Pancreas (tissue), 10 donors: ENCODE results near the gene DPEP2NB. TPM values are rescaled to one million over a fixed set of nuclear protein-coding genes. Genes with fewer than 3 reads are reported as not detected.

Experiments
- ATAC-seq, 4 donors: fragments of 200-7000 bp; cut with Tn5 transposase; one replicate each; pipeline versions ENCODE4 v1.8.0 to v1.9.1; 2020; ENCODE audit warnings: mild to moderate bottlenecking in 4 of 4, moderate library complexity in 4 of 4
- DNase-seq, 6 donors: peaks; one replicate each; pipeline ENCODE4 v3.0.0-alpha.2; 2020
- FAIRE-seq: peaks from 2 replicates; lab custom pipeline; 2012; peaks lifted over from hg19 to GRCh38; lab: Jason Lieb, UNC
- H3K27ac ChIP-seq, 4 donors: fragments of 200-600 bp; sonication (generic); 1 replicate in 3 of 4; 2 replicates in 1 of 4; pipeline versions ENCODE4 v1.5.0 to v1.8.0; 2020
- H3K27me3 ChIP-seq, 4 donors: fragments of 200-600 bp; one replicate each; pipeline ENCODE4 v1.8.0; 2021
- H3K36me3 ChIP-seq, 3 donors: fragments of 200-600 bp; sonication (generic) in 1 of 3; one replicate each; pipeline versions ENCODE4 v1.5.0 to v1.8.0; 2020 to 2021
- H3K4me1 ChIP-seq, 3 donors: fragments of 200-600 bp; one replicate each; pipeline ENCODE4 v1.8.0; 2021
- H3K4me3 ChIP-seq, 4 donors: fragments of 200-600 bp; sonication (generic) in 2 of 4; one replicate each; pipeline versions ENCODE4 v1.5.0 to v1.8.0; 2020 to 2021
- H3K9me3 ChIP-seq, 4 donors: fragments of 200-600 bp; one replicate each; pipeline ENCODE4 v1.8.0; 2021
- CTCF ChIP-seq, 4 donors: fragments of 200-600 bp; sonication (generic) in 3 of 4; IDR thresholded peaks; one replicate each; pipeline versions ENCODE4 v1.5.0 to v1.8.0; 2021; ENCODE audit warnings: antibody characterized with exemption in 4 of 4
- WGBS, 2 donors: extraction: QIAGEN DNeasy Blood & Tissue Kit; methylation state at CpG; one replicate each; pipeline ENCODE4 v1.1.7; 2013; 5-methylcytosine and 5-hydroxymethylcytosine counted together
- intact Hi-C, 3 donors: fragments of 100-400 bp; cut with DNase I; formaldehyde crosslinking; loops; one replicate each; pipeline versions ENCODE4 v1.11.1 to v1.14.2; 2022
- polyA plus RNA-seq, 2 donors: library from polyadenylated mRNA; stranded (reverse); fragments of 200-250 nt; gene quantifications; one replicate each; pipeline ENCODE4 v1.2.3, GENCODE V29; 2013
- total RNA-seq, 6 donors: library from RNA; stranded (reverse); fragmentation: NEBNext Ultra II Directional in 4 of 6; extraction: Animal tissue kit (Norgen Biotek cat#: 25700) in 4 of 6; gene quantifications; one replicate each; pipeline versions ENCODE4 v1.2.1 to v1.2.4, GENCODE V29; 2021 to 2023
- donor health status: healthy with polysubstance abuse.
- donor health status: DM: no; HTN: no; CAD: no; lungs with moderate emphysema.
- donor health status: DM: no; HTN: no; CAD: no.
- donor health status: control.
- donor health status: control.
- donor health status: Bipolar disorder and iron deficiency.
- donor health status: DM: yes; HTN: yes; CAD: no.
- donor health status: DM: no; HTN: no; CAD: no.
- donor health status: DM: no; HTN: no; CAD: no.
- donor health status: DM: yes; HTN: yes; CAD: no.

The DPEP2NB gene
- total and polyA plus RNA-seq, 8 donors: not detected

GRCh38 chr16:67966549-67967182 lies 49.0 kb downstream of the DPEP2NB start:
- 71 to 81% methylated on average over 3 of the region's 3 CpGs for WGBS, 2 donors
- TF ChIP-seq CTCF (IDR thresholded peaks at IDR 0.05): no peak
- H3K27ac ChIP-seq: no peak overlapping the region
- H3K9me3 ChIP-seq: no peaks in the 10 kb centered on the region
- no peak for FAIRE-seq
- peaks cover 15 to 37% (median 24%) of the 10 kb centered on the region in 3 donors for H3K4me1 ChIP-seq
- H3K27me3 ChIP-seq: no peaks in the 10 kb centered on the region
- peak overlapping the region in 2 of 4 donors; percentile 80 to 91 for H3K4me3 ChIP-seq
- H3K36me3 ChIP-seq: no peaks in the 10 kb centered on the region
- peak in 2 of 6 donors; percentile 46 to 62 for DNase-seq
- intact Hi-C loops: no loop called here
- ATAC-seq: no peak

GRCh38 chr16:67965668-67966548 lies 49.8 kb downstream of the DPEP2NB start:
- ATAC-seq (no peak), FAIRE-seq (no peak), DNase-seq (no peak)
- Histone ChIP-seq H3K4me3 (peak overlapping the region in 1 of 4 donors; percentile 80), H3K9me3 (no peaks in the 10 kb centered on the region), H3K27ac (no peak overlapping the region), H3K27me3 (no peaks in the 10 kb centered on the region), H3K36me3 (no peaks in the 10 kb centered on the region), H3K4me1 (peaks cover 15 to 39% (median 30%) of the 10 kb centered on the region in 3 donors)
- TF ChIP-seq CTCF (IDR thresholded peaks at IDR 0.05): no peak
- intact Hi-C loops: no loop called here
- WGBS, 2 donors: 81 to 87% methylated on average over 11 of the region's 11 CpGs

GRCh38 chr16:67964477-67965131 lies 51.1 kb downstream of the DPEP2NB start:
- no peaks in the 10 kb centered on the region for H3K9me3 ChIP-seq
- H3K4me1 ChIP-seq: peaks cover 15 to 39% (median 30%) of the 10 kb centered on the region in 3 donors
- H3K27me3 ChIP-seq: no peaks in the 10 kb centered on the region
- peaks cover 0 to 5% (median 0%) of the 10 kb centered on the region in 3 donors for H3K36me3 ChIP-seq
- DNase-seq (no peak), FAIRE-seq (no peak), ATAC-seq (no peak)
- TF ChIP-seq CTCF (IDR thresholded peaks at IDR 0.05): no peak
- H3K4me3 ChIP-seq: no peak overlapping the region
- WGBS, 2 donors: 78 to 79% methylated on average over 6 of the region's 6 CpGs
- intact Hi-C loops: no loop called here
- no peak overlapping the region for H3K27ac ChIP-seq

- Histone ChIP-seq H3K27me3 (no peaks in the 10 kb centered on the region), H3K4me3 (no peak overlapping the region), H3K36me3 (peaks cover 0 to 5% (median 0%) of the 10 kb centered on the region in 3 donors), H3K4me1 (peaks cover 15 to 39% (median 30%) of the 10 kb centered on the region in 3 donors), H3K9me3 (no peaks in the 10 kb centered on the region), H3K27ac (no peak overlapping the region)
- 71 to 74% methylated on average over 31 to 32 of the region's 32 CpGs for WGBS, 2 donors
- TF ChIP-seq CTCF (IDR thresholded peaks at IDR 0.05): no peak
- ATAC-seq: no peak
- FAIRE-seq: no peak
- DNase-seq: peak in 1 of 6 donors; percentile 75
- intact Hi-C loops: no loop called here
These were observed 51.9 kb downstream of the DPEP2NB start for GRCh38 chr16:67963662-67964321.

Other genes starting within 250 kb of the DPEP2NB start
- gene RANBP10, start 209.4 kb downstream of the DPEP2NB start, total RNA-seq: 10 to 100 TPM in 4 of 6 donors, 1 to 10 TPM in 2; 8.7 to 15.4 (median 11.3) TPM
- 10 to 100 TPM; 11.4 to 11.8 TPM for gene RANBP10, start 209.4 kb downstream of the DPEP2NB start, polyA plus RNA-seq
- 1 to 10 TPM in 2 of 6 donors, under 1 TPM in 4; 0.25 to 1.5 (median 0.96) TPM for gene TSNAXIP1, start 209.0 kb downstream of the DPEP2NB start, total RNA-seq
- 10 to 100 TPM in 1 of 2 donors, 1 to 10 TPM in 1; 5.8 to 11.1 TPM for gene TSNAXIP1, start 209.0 kb downstream of the DPEP2NB start, polyA plus RNA-seq
- gene THAP11, start 173.6 kb downstream of the DPEP2NB start, total RNA-seq: 10 to 100 TPM; 10.9 to 16.5 (median 14.3) TPM
- 10 to 100 TPM in 1 of 2 donors, 1 to 10 TPM in 1; 5.1 to 13.7 TPM for gene THAP11, start 173.6 kb downstream of the DPEP2NB start, polyA plus RNA-seq
- 10 to 100 TPM; 25.8 to 51.4 (median 36.5) TPM for gene NUTF2, start 169.0 kb downstream of the DPEP2NB start, total RNA-seq
- 10 to 100 TPM; 63.0 to 69.1 TPM for gene NUTF2, start 169.0 kb downstream of the DPEP2NB start, polyA plus RNA-seq
- gene CENPT, start 168.2 kb downstream of the DPEP2NB start, total RNA-seq: 10 to 100 TPM; 19.6 to 37.0 (median 27.7) TPM
- 100 to 1,000 TPM; 142 to 143 TPM for gene CENPT, start 168.2 kb downstream of the DPEP2NB start, polyA plus RNA-seq
- gene EDC4, start 142.9 kb downstream of the DPEP2NB start, total RNA-seq: 10 to 100 TPM; 20.2 to 37.0 (median 23.4) TPM
- gene EDC4, start 142.9 kb downstream of the DPEP2NB start, polyA plus RNA-seq: 10 to 100 TPM; 59.1 to 66.2 TPM
- under 1 TPM in 3 of 6 donors, not detected in 3; 0.34 to 0.67 (median 0.40) TPM for gene NRN1L, start 131.0 kb downstream of the DPEP2NB start, total RNA-seq
- 1 to 10 TPM; 2.7 to 4.2 TPM for gene NRN1L, start 131.0 kb downstream of the DPEP2NB start, polyA plus RNA-seq
- gene PSKH1, start 122.7 kb downstream of the DPEP2NB start, total RNA-seq: 10 to 100 TPM; 13.9 to 17.7 (median 15.7) TPM
- 10 to 100 TPM; 12.7 to 15.9 TPM for gene PSKH1, start 122.7 kb downstream of the DPEP2NB start, polyA plus RNA-seq
- gene CTRL, start 84.0 kb downstream of the DPEP2NB start, total RNA-seq: 1,000 to 10,000 TPM in 2 of 6 donors, 100 to 1,000 TPM in 4; 559 to 2,165 (median 815) TPM
- gene CTRL, start 84.0 kb downstream of the DPEP2NB start, polyA plus RNA-seq: 100 to 1,000 TPM; 580 to 609 TPM
- 10 to 100 TPM; 40.0 to 62.2 (median 51.3) TPM for gene PSMB10, start 79.1 kb downstream of the DPEP2NB start, total RNA-seq
- gene PSMB10, start 79.1 kb downstream of the DPEP2NB start, polyA plus RNA-seq: 100 to 1,000 TPM in 1 of 2 donors, 10 to 100 TPM in 1; 65.7 to 195 TPM
- 10 to 100 TPM in 2 of 6 donors, 1 to 10 TPM in 4; 2.8 to 12.4 (median 8.5) TPM for gene LCAT, start 71.8 kb downstream of the DPEP2NB start, total RNA-seq
- gene LCAT, start 71.8 kb downstream of the DPEP2NB start, polyA plus RNA-seq: 10 to 100 TPM; 54.3 to 65.5 TPM
- 10 to 100 TPM; 15.8 to 46.4 (median 27.9) TPM for gene SLC12A4, start 47.3 kb downstream of the DPEP2NB start, total RNA-seq
- 10 to 100 TPM; 21.0 to 44.8 TPM for gene SLC12A4, start 47.3 kb downstream of the DPEP2NB start, polyA plus RNA-seq
- under 1 TPM in 2 of 6 donors, not detected in 4; 0.09 to 0.12 TPM for gene DPEP3, start 35.4 kb downstream of the DPEP2NB start, total RNA-seq
- not detected for gene DPEP3, start 35.4 kb downstream of the DPEP2NB start, polyA plus RNA-seq
- gene DPEP2, start 16.4 kb downstream of the DPEP2NB start, total RNA-seq: 1 to 10 TPM in 2 of 6 donors, under 1 TPM in 2, not detected in 2; 0.32 to 4.0 (median 0.92) TPM
- gene DPEP2, start 16.4 kb downstream of the DPEP2NB start, polyA plus RNA-seq: 1 to 10 TPM; 1.0 to 1.1 TPM
- gene DDX28, start 7.3 kb upstream of the DPEP2NB start, total RNA-seq: 1 to 10 TPM; 2.1 to 5.1 (median 4.0) TPM
- 1 to 10 TPM; 3.6 to 7.4 TPM for gene DDX28, start 7.3 kb upstream of the DPEP2NB start, polyA plus RNA-seq
- 1 to 10 TPM; 2.7 to 5.6 (median 3.6) TPM for gene DUS2, start 7.4 kb upstream of the DPEP2NB start, total RNA-seq
- gene DUS2, start 7.4 kb upstream of the DPEP2NB start, polyA plus RNA-seq: 1 to 10 TPM; 6.1 to 6.2 TPM
- gene NFATC3, start 69.5 kb upstream of the DPEP2NB start, total RNA-seq: 10 to 100 TPM in 5 of 6 donors, 1 to 10 TPM in 1; 9.5 to 19.3 (median 13.5) TPM
- gene NFATC3, start 69.5 kb upstream of the DPEP2NB start, polyA plus RNA-seq: 1 to 10 TPM; 3.8 to 4.5 TPM
- 10 to 100 TPM; 20.1 to 43.4 (median 33.3) TPM for gene ESRP2, start 220.2 kb upstream of the DPEP2NB start, total RNA-seq
- 10 to 100 TPM; 35.5 to 45.5 TPM for gene ESRP2, start 220.2 kb upstream of the DPEP2NB start, polyA plus RNA-seq
- 10 to 100 TPM in 1 of 6 donors, 1 to 10 TPM in 5; 3.5 to 14.1 (median 5.1) TPM for gene PLA2G15, start 229.5 kb upstream of the DPEP2NB start, total RNA-seq
- gene PLA2G15, start 229.5 kb upstream of the DPEP2NB start, polyA plus RNA-seq: 1 to 10 TPM; 6.1 to 8.4 TPM
- 1 to 10 TPM; 4.3 to 8.7 (median 6.0) TPM for gene SLC7A6, start 248.6 kb upstream of the DPEP2NB start, total RNA-seq
- gene SLC7A6, start 248.6 kb upstream of the DPEP2NB start, polyA plus RNA-seq: 1 to 10 TPM; 3.1 to 5.4 TPM